Measurements from ENCODE around the gene TUBA4A.
"Not testable (repeated sequence)": the region's sequence is repeated elsewhere in the genome, so short reads cannot be mapped to it uniquely, and the experiment has no call there.

DNA sequence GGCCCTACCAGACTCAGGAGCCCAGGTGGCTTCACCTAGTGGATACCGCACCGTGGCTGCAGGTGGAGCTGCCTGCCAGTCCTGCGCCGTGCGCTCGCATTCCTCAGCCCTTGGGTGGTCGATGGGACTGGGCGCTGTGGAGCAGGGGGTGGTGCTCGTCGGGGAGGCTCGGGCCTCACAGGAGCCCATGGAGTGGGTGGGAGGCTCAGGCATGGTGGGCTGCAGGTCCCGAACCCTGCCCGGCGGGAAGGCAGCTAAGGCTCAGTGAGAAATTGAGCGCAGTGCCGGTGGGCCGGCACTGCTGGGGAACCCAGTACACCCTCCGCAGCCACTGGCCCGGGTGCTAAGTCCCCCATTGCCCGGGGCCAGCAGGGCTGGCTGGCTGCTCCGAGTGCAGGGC, 52.4 kb downstream of the TUBA4A start:
- TF ChIP-seq CTCF, EZH2phosphoT487, EZH2 (IDR thresholded peaks at IDR 0.05): not testable (repeated sequence)
